Activated CD8-positive, alpha-beta memory T cell treated with anti-CD3 and anti-CD28 coated beads, Interleukin-2, amount 50 U/mL, for 48 hours (primary cell): ENCODE data around the gene HAUS7.

ENCODE experiments used
- DNase-seq: peaks from one replicate; pipeline ENCODE4 v3.0.0-alpha.2; 2020

HAUS7 gene

DNA sequence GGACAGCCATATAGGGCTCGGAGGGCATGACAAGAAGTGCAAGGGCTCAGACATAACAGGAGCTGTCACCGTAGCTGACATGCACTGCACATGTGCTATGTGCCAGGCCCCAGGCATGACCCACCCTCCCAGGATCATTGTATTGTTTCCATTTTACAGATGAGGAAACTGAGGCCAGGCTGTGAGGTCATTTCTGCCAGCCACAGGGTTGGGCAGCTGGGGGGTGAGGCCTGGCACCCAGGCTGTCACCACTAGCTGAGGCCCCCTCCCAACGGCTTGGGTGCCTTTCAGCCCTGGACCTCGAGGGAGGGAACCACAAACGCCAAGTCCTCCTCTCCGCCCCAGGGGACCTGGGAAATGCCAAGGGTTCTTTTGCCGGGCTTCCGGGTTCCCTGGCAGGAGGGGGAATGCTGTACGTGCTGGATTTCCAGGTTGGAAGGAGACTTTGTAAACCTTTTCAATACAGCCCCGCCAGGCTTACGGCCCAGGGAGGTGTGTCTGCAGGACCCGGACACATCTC, 37.2 kb downstream of the HAUS7 start:
- DNase-seq: no peak

DNA sequence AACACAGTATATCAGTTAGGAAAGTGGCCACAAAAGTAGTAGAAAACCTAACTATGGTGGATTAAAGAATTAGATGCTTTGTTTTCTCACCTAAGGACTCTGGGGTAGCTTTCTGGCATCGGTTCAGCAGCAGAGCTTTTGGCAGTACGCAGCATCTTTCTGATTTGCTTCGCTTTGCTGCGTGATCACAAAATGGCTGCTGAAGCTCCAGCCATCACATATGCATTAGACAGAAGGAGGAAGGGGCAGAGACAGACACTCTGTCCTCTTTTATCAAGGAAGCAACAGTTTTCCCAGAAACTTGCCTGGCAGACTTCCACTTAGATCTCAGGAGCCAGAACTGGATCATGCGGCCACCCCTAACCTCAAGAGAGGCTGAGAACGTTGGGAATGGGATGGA, 39.6 kb downstream of the HAUS7 start:
- DNase-seq: no peak

DNA sequence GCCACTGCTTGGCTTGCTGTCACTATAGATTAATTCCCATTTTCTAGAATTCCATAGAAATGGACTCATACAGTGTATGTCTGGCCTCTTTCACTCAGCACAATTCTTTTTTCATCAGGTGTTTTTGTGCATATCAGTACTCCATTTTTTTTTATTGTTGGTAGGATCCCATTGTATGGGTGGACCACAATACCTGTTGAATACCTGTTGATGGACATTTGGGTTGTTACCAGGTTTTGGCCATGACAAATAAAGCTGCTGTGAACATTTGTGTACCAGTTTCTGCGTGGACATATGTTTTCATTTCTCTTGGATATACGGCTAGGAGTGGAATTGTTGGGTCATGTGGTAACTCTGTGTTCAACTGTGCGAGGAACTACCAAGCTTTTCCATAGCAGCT, 44.2 kb downstream of the HAUS7 start:
- DNase-seq: no peak

DNA sequence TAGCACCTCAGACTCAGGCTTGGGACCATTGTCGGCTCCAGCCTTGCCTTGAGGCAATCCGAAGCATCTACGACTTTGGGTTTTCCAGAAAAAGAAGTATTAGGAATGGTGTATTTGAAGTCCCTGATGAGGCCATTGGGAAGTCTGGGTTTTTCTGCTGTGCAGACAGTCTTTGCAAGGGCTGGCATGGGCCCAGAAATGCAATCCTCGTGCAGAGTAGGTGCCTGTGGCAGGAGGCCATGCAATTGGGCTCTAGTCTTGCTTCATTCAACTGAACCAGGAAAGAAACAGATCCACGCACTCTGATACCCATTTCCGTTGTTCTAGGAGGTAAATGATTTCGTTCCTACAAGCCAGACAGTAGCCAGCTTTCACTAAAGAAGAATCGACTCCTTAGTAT, 46.7 kb downstream of the HAUS7 start:
- DNase-seq: no peak

DNA sequence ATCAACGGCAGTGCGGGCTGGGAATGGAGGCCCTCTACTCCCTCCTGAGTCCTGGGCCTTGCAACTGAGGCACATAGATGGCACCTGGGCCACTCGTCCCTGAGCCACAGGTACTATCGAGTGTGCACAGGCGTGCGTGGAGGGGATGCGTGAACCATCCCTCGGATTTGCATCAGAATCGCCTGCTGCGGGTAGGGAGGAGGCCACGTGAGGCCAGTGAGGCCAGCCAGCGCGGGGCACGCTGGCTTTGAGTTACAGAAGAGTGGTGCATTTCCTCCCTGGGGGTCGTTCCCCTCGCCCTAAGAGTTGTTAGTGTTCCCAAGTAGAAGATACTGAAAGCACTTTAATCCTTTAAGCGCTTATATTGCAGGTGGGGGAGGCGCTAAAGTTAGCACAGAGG, 48.5 kb downstream of the HAUS7 start:
- DNase-seq: no peak

DNA sequence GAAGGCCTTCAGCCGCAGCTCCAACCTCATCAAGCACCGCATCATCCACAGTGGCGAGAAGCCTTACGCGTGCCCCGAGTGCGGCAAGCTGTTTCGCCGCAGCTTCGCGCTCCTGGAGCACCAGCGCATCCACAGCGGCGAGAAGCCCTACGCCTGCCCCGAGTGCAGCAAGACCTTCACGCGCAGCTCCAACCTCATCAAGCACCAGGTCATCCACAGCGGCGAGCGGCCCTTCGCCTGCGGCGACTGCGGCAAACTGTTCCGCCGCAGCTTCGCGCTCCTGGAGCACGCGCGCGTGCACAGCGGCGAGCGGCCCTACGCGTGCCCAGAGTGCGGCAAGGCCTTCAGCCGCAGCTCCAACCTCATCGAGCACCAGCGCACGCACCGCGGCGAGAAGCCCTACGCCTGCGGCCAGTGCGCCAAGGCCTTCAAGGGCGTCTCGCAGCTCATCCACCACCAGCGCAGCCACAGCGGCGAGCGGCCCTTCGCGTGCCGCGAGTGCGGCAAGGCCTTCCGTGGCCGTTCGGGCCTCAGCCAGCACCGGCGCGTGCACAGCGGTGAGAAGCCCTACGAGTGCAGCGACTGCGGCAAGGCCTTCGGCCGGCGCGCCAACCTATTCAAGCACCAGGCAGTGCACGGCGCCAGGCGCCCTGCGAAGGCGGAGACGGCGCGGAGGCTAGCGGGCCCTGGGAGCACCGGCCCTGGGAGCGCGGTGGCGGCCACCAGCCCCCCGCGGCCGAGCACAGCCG, 49.4 kb downstream of the HAUS7 start:
- no peak for DNase-seq

DNA sequence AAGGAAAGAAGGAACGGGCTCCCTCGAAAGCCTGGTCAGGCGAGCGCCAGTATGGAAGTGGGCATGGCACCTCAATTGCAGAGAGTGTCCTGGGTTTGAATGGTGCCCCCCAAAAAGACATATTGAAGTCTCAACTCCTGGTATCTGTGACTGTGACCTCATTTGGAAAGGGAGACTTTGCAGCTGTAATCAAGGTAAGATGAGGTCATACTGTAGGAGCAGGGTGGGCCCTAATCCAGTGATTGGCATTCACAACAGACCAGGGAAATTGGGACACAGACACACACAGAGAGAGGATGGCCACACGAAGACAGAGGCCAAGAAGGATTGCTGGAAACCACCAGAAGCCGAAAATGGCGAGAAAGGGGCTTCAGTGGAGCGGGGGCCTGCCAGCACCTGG, 52.7 kb downstream of the HAUS7 start:
- DNase-seq: no peak

DNA sequence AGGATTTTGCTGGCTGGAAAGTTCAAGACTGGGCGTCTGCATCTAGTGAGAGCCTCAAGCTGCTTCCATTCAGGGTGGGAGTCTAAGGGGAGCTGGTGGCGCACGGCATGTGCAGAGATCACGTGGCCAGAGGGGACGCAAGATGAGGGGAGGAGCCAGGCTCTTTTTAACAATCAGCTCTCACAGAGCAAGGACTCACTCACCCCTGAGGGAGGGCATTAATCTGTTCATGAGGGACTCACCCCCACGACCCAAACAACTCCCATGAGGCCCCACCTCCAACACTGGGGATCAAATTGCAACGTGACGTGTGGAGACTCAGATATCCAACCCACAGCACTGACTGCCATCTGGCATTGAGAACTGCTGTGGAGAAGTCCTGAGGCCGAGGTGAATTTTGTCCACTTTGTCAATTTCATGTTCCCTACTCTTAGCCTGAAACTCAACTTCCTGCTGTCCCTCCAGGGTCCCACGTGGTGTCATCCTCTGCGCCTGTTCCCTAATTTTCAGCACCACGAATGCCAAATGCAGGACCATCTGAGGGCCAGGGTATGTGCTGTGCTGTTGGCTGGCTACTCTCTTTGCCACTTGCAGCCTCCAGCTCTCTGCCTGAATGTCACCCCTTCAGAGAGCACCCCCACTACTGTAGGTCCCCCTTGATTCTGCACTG, 53.5 kb downstream of the HAUS7 start:
- no peak for DNase-seq

DNA sequence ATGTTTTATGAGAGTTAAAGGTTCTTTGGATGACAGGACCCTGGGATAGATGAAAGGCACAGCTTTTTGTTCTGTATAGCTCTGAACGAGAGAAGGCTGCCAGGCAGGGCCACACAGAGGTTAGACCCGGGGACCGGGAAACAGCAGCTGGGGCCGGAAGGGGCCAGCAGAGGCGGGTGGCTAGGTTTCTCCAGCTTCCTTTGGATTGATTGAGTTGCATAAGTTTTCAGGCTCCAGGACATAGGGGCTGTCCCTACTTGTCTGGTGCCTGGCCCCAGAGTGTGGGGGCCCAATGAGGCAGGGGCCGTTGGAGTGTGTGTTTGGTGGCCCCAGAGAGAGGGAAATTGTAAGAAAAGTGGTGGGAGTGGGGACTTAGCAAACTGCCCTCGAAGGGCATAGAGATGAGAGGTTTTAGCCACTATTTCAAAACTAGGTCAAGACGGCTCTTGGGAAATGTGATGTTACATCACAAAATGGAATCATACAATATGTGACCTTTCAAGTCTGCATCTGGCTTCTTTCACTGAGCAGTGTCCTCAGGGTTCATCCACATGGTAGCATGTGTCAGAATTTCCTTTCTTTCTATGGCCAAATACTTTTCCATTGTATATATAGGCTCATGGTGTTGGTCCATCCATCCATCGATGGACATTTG, 55.4 kb downstream of the HAUS7 start:
- DNase-seq: no peak

DNA sequence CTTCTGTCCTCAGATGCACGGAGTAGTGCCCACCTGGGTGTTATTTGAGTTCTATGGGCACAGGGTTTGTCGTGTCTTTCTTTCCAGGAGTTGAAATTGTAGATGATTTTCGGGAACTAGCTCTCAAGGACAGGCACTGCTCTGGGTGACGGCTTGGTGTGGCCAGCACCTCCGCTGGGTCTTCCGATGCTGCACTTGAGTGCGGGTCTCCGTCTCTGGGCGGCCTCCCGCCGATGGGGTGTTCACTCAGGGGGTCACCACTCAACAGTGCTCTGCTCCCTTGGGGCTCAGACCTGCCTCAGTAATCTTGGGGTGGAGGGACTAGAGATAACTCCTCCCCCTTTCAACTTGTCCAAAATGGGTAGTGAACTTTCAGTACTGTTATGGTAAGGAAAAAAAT, 56.6 kb downstream of the HAUS7 start:
- DNase-seq: no peak

DNA sequence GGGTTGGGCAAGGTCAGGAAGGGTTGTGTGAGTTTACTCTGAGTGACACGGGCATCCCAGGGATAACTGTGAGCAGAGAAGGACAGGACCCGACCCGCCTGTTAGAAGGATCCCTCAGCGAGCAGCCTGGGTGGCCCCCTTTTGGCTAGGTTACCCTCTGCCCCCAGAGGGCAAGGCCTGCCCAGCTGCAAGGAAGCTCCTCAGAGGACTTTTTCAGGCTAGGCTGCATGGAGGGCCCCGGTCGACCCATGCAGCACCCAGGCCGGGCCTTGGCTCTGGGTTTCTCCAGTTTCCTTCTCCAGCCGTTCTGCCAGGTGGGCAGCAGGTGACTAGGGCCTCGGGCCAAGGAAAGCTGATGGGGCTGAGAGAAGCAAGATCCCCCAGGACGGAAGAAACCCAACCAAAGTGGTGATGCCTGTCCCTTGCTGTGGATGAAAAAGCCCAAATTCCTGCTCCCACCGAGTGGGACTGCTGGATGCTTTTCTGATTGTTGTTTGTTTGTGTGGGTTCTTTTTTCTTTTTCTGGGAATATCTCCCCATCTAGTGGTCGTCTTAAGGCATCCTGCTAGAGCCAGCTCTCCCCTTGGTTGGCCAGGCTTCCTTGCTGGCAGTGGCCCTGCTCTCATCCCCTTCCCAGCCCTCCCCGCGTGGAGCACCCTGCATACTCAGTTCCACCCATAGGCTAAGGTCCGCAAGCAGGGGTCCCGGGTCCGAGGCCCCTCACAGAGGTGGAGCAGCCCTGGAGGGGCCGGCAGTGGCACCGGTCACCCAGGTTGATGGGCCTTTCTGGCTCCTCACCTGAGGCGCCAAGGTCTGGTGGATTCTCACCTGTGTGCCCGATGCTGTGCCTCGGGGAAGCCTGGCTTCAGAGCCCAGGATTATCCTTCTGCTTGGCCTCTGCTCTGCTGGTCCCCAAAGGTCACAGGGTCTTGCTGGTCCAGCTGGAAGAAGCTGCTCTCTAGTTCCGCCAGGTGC, 57.3 kb downstream of the HAUS7 start:
- DNase-seq: no peak

DNA sequence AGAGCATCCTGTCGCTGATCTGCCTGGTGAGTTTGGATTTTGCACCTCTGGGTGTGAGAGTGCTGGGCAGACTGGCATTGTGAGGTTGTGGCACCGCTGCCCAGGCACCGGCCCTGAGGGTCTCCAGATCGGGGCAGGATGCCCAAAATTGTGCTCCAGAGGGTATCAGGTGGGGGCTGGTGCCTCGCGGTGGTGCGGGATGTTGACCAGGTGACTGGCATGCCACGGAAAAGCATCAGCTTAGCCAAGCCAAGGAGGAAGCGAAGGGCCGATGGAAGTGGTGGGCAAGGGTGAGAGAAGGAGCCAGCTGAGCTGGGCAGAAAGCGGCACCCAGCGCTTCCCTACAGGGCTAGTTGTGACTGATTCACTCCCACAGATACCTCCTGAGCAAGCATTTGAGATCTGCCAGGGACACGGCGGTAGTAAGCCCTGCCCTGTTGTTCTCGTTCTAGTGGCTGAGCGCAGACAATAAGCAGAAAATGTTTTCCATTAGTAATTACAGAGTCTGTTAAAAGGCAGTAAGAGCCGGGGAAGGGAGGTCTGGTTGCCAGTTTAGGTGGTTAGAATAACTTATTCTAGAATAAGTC, 58.3 kb downstream of the HAUS7 start:
- no peak for DNase-seq

DNA sequence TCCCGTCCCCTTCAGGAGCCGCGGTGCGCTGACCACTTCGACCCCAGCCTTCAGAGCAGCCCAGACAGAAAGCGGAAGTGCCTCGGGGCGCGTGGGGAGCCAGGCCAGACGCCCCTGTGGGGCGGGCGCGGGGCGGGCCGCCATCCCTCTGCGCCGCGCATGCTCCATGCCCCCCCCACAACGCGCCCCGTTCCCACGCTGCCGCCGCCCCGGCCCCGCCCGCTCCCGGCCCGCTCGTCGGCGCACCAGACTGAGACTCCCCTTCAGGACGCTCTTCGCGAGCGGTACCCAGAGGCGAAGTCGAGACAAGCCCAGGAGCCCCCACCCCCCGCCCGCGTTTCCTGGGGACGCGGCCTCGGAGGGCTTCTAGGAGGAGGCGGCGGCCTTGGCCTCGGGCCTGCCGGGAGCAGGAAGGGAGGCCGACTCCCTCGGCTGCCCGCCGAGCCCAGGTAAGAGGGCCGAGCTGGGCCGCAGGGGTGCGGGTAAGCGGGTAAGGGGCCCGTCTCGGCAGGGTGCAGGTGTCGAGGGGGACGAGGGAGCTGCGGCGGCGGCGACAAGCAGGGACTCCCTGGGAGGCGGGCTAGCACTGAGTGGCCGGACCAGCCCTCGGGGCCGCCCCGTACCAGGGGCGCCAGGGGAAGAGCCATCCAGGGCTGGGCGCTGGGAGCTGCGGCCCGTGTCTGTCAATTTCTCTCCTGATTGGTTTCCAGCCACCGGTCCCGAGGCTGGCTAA, 59.0 kb downstream of the HAUS7 start, which contains the start of gene ZFP92:
TSS of gene ZFP92 (plus strand) at position 218 of the 733 bp plus-strand sequence. CDS start 6,851 bp downstream, outside the sequence.
- peak; percentile 57 for DNase-seq

DNA sequence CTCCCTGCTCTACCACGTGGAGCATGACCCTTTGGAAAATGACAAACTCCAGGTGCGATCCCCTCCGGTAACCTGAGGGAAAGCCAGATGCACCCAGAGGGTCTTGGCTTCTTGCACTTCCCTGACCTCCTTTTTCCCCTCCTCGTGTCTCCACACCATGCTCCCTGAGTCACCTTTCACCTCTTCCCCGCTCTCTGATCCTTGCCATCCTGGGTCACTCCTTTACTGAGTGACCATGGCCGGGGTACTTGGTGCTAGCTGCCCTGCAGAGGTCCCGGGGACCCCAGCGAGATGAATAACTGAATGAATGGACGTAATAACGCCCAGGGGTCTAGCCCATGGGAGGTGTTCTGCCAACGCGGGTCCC, 59.5 kb downstream of the HAUS7 start:
- DNase-seq: no peak

DNA sequence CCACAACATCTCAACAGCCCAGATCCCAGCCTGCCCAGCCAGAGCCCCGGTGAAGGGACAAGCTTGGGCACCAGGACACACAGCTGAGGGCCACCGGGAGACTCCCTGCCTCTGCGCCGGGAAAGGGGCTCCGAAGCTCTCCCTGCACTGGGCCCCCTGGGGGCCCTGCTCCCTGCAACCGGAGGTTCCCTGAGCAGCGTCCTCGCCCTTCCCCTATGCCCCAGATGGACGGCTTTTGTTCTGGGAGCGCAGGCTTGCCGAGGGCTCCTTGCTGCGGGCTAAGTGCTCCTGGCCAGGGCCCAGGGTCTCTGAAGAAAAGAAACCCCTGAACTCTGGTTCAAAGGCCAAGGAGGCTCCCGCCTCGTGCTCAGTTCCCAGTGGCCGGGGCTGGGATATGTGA, 60.0 kb downstream of the HAUS7 start:
- no peak for DNase-seq

DNA sequence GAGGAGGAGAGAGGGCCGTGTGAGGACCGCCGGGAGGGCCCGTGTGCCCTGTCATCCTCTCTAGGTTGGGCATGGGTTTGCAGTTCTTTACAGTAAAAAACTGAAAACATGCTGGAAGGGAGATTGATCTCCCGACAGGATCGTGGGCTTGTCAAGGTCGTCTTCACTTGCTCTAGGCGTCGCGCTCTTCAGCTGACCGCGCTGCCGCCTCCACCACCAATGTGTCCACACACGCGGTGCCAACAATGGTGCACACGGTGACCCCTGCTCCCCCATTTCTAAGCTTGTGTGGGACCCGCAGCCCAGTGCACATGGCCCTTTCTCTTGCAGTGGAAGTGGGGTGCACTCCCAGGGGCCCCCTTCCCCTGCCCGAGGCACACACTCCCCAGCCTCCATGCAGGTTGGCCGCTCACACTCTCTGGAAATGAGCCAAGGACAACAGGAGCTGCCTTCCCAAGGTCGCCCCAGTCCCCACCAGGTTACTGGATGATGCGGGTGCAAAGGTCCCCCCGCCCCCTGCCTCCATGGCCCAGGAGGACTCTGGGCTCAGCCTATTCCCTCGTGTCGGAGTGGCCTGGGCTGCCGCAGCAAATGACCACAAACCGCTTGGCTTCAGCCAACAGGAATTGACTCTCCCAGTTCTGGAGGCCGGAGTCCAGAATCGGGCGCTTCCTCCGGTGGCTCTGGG, 60.8 kb downstream of the HAUS7 start:
- no peak for DNase-seq

DNA sequence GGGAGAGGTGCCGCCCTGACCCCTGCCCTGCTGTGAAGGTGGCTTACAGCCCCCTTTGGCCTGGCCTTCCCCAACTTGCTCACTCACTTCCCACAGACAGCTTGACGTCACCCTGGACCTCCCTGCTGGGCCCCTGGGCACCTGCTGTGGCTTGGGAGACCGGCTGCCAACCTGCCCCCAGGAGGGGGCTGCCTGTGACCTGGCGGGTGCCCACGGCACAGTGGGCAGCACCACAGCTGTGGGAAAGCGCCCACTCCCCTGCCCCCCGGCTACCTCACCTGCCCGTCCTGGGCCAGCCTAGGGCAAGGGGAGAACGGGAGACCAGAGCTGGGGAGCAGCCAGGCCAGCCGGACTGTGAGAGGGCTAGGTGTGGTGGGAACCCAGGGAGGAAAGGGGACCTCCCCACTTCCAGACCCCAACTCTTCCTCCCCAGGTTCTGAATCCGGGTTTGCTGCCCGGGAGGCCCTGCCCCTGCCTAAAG, 61.5 kb downstream of the HAUS7 start:
- DNase-seq: no peak

DNA sequence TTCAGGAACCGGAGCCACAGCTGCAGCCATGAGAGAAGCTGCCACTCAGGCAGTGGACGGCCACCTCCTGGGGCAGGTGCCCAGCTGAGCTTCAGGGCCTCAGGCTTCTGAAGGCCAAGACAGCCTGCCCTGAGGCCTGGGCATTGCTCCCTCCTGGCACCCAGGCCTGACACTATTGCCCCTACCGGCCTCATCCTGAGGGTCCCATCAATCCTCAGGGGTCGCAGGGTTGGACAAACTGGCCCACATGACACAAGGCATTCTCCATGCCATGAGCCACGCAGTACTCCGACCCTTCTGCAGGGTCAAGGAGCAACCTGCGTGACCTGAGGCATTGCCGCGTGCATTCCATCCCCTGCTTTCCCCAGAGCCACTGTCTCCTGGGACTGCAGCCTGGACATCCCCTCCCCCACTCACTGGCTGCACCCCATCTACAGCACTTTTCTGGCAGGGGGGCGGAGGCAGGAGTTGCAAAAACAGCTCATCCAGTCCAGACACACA, 62.1 kb downstream of the HAUS7 start:
- DNase-seq: no peak

DNA sequence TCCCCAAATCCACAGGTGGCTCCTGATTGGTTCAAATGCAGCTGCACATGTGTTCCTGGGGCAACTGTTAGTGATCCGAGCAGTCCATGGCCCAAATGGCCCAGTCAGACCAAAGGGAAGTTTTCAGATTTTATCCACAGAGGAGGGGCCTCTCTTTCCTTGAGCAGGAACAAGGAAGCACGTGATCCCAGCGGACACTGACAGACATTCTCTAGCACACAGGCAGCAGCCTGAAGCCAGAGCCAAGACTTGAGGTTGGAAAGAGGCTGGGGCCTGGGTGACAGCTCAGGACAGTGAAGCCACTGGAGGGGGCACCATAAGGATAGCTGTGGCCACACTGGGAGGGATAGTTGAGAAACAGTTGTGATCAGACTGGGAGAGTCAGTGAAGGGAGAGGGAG, 62.6 kb downstream of the HAUS7 start:
- no peak for DNase-seq

DNA sequence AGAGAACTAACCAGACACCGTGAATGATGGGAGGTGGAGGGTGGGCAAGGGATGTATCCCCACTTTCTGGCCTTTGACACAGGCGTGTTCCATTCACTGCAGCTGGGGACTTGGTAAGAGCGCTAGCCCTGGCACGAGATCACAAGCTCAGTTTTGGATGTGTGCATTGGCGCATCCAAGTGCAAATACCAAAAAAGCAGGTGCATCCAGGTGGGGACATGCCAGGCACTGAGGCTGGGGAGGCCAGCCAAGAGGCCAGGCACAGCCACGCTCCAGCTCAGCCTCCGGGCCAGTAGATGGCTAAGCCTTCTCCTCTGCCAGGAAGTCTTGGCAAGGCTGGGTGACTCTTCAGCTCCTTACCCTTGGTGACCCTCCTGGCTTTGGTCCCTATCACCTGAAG, 63.5 kb downstream of the HAUS7 start:
- no peak for DNase-seq

DNA sequence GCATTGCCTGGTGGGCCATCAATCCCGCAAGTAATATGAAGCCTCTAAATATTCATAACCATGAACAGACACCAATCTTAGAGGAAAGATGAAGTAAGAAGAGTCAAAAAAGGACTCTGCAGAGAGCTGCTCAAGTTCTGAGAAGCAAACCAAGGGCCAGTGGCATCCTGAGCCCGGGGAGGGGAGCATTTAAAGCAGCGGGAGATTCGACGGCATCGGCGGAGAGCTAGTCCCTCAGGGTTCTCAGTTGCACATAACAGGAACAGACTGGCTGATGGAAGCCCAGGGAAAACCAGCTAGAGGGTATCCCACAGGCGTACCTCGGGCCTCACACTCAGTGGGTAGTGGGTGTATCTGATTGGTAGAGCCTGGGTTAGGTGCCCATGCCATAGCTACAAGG, 64.4 kb downstream of the HAUS7 start:
- no peak for DNase-seq
